Fibroblast of the aortic adventitia (primary cell): ENCODE data around the gene SPAST. TPM values are rescaled to one million over a fixed set of nuclear protein-coding genes. Genes with fewer than 3 reads are reported as not detected.

Source experiments
- DNase-seq: peaks from one replicate; pipeline ENCODE4 v3.0.0-alpha.2; 2010; ENCODE audit warnings: low read depth
- H3K4me3 ChIP-seq: 2 replicates; pipeline ENCODE4 v1.5.1; 2011; ENCODE audit warnings: low read depth, mild to moderate bottlenecking, control low read depth, low read length, moderate library complexity
- CTCF ChIP-seq: IDR thresholded peaks from 2 replicates; pipeline ENCODE4 v1.5.1; 2011; ENCODE audit warnings: mild to moderate bottlenecking, low read length, control low read depth, inconsistent platforms; ENCODE audit not compliant: insufficient read depth
- total RNA-seq: library from RNA; depleted of rRNA; stranded (reverse); fragments of >200 nt; gene quantifications from 2 replicates; pipeline ENCODE4 v1.2.3, GENCODE V29; 2012; ENCODE audit warnings: low replicate concordance

SPAST gene
- total RNA-seq, 1 donor = 26.6 TPM

GRCh38 chr2:32067549-32067948 lies 4.2 kb downstream of the SPAST start:
- H3K4me3 ChIP-seq = no peak overlapping the region
- DNase-seq = no peak
- TF ChIP-seq CTCF = no peak

- no peak overlapping the region for H3K4me3 ChIP-seq
- DNase-seq = no peak
- TF ChIP-seq CTCF = no peak
Observed at GRCh38 chr2:32074134-32074506, 10.8 kb downstream of the SPAST start.

- no peak overlapping the region for H3K4me3 ChIP-seq
- no peak for TF ChIP-seq CTCF
- DNase-seq = no peak
Observed at GRCh38 chr2:32095671-32096070, 32.3 kb downstream of the SPAST start.

- DNase-seq = no peak
- H3K4me3 ChIP-seq = no peak overlapping the region
- no peak for TF ChIP-seq CTCF
Observed at GRCh38 chr2:32108111-32108510, 44.8 kb downstream of the SPAST start.

- TF ChIP-seq CTCF = no peak
- DNase-seq = no peak
- no peak overlapping the region for H3K4me3 ChIP-seq
Observed at GRCh38 chr2:32118055-32118454, 54.7 kb downstream of the SPAST start.

GRCh38 chr2:32119161-32119560 lies 55.8 kb downstream of the SPAST start:
- TF ChIP-seq CTCF = no peak
- no peak overlapping the region for H3K4me3 ChIP-seq
- no peak for DNase-seq

GRCh38 chr2:32124660-32125059 lies 61.3 kb downstream of the SPAST start:
- no peak overlapping the region for H3K4me3 ChIP-seq
- no peak for TF ChIP-seq CTCF
- DNase-seq = no peak
